Muscle layer of colon (tissue), 2 donors: ENCODE results near the gene MYPN.
"Not testable (repeated sequence)": the region's sequence is repeated elsewhere in the genome, so short reads cannot be mapped to it uniquely, and the experiment has no call there.

Experiments used
- H3K27ac ChIP-seq: one replicate; pipeline ENCODE4 v1.7.0; 2013; ENCODE audit warnings: low read depth, mild to moderate bottlenecking, low read length, moderate library complexity
- H3K27me3 ChIP-seq, 2 donors: one replicate each; pipeline ENCODE4 v1.7.0; 2013; ENCODE audit warnings: low read length in 2 of 2, mild to moderate bottlenecking in 2 of 2; ENCODE audit not compliant: insufficient read depth in 2 of 2, control insufficient read depth in 1 of 2
- H3K36me3 ChIP-seq: one replicate; pipeline ENCODE4 v1.7.0; 2013; ENCODE audit warnings: mild to moderate bottlenecking, low read length; ENCODE audit not compliant: insufficient read depth
- H3K4me1 ChIP-seq: one replicate; pipeline ENCODE4 v1.7.0; 2013; ENCODE audit warnings: mild to moderate bottlenecking, low read length; ENCODE audit not compliant: insufficient read depth
- H3K4me3 ChIP-seq, 2 donors: one replicate each; pipeline ENCODE4 v1.7.0; 2013; ENCODE audit warnings: low read length in 2 of 2, low read depth in 1 of 2, mild to moderate bottlenecking in 1 of 2, moderate library complexity in 1 of 2
- H3K9ac ChIP-seq: one replicate; pipeline ENCODE4 v1.7.0; 2013; ENCODE audit warnings: low read length
- H3K9me3 ChIP-seq: one replicate; pipeline ENCODE4 v1.7.0; 2013; ENCODE audit warnings: mild to moderate bottlenecking, low read length
- donor health status: abdominal sarcoma.
- donor health status: Adenocarcinoma of cecum.

MYPN gene

GRCh38 chr10:68155615-68156210 lies 46.4 kb downstream of the MYPN start:
- H3K27me3 ChIP-seq = no peaks in the 10 kb centered on the region
- H3K9ac ChIP-seq = no peak overlapping the region
- no peak overlapping the region for H3K4me3 ChIP-seq
- peaks cover 13% of the 10 kb centered on the region for H3K4me1 ChIP-seq
- no peaks in the 10 kb centered on the region for H3K36me3 ChIP-seq
- no peaks in the 10 kb centered on the region for H3K9me3 ChIP-seq
- no peak overlapping the region for H3K27ac ChIP-seq

GRCh38 chr10:68156373-68157185 lies 47.3 kb downstream of the MYPN start:
- no peaks in the 10 kb centered on the region for H3K36me3 ChIP-seq
- no peak overlapping the region for H3K27ac ChIP-seq
- H3K4me1 ChIP-seq = peaks cover 13% of the 10 kb centered on the region
- no peak overlapping the region for H3K4me3 ChIP-seq
- H3K27me3 ChIP-seq = no peaks in the 10 kb centered on the region
- no peak overlapping the region for H3K9ac ChIP-seq
- H3K9me3 ChIP-seq = no peaks in the 10 kb centered on the region

GRCh38 chr10:68157522-68157921 lies 48.2 kb downstream of the MYPN start:
- not testable (repeated sequence) for H3K36me3 ChIP-seq, H3K9ac ChIP-seq, H3K27ac ChIP-seq, H3K4me3 ChIP-seq, H3K27me3 ChIP-seq, H3K9me3 ChIP-seq
- peaks cover 13% of the 10 kb centered on the region for H3K4me1 ChIP-seq

GRCh38 chr10:68158031-68158430 lies 48.7 kb downstream of the MYPN start:
- H3K4me1 ChIP-seq = peaks cover 13% of the 10 kb centered on the region
- no peak overlapping the region for H3K9ac ChIP-seq
- H3K27me3 ChIP-seq = no peaks in the 10 kb centered on the region
- H3K27ac ChIP-seq = no peak overlapping the region
- H3K36me3 ChIP-seq = no peaks in the 10 kb centered on the region
- H3K4me3 ChIP-seq = no peak overlapping the region
- no peaks in the 10 kb centered on the region for H3K9me3 ChIP-seq

- H3K9ac ChIP-seq = no peak overlapping the region
- no peaks in the 10 kb centered on the region for H3K36me3 ChIP-seq
- no peaks in the 10 kb centered on the region for H3K4me1 ChIP-seq
- H3K9me3 ChIP-seq = no peaks in the 10 kb centered on the region
- H3K27me3 ChIP-seq = no peaks in the 10 kb centered on the region
- no peak overlapping the region for H3K4me3 ChIP-seq
- H3K27ac ChIP-seq = no peak overlapping the region
Observed at GRCh38 chr10:68163735-68164134, 54.4 kb downstream of the MYPN start.

GRCh38 chr10:68165643-68166042 lies 56.4 kb downstream of the MYPN start:
- H3K27ac ChIP-seq = no peak overlapping the region
- H3K9ac ChIP-seq = no peak overlapping the region
- H3K4me3 ChIP-seq = no peak overlapping the region
- no peaks in the 10 kb centered on the region for H3K36me3 ChIP-seq
- H3K4me1 ChIP-seq = no peaks in the 10 kb centered on the region
- H3K27me3 ChIP-seq = no peaks in the 10 kb centered on the region
- no peaks in the 10 kb centered on the region for H3K9me3 ChIP-seq

- Histone ChIP-seq H3K36me3 (no peaks in the 10 kb centered on the region), H3K9ac (no peak overlapping the region), H3K27me3 (no peaks in the 10 kb centered on the region), H3K4me3 (no peak overlapping the region), H3K4me1 (no peaks in the 10 kb centered on the region), H3K9me3 (no peaks in the 10 kb centered on the region), H3K27ac (no peak overlapping the region)
Observed at GRCh38 chr10:68166871-68167585, 57.7 kb downstream of the MYPN start.

- no peak overlapping the region for H3K27ac ChIP-seq
- no peak overlapping the region for H3K9ac ChIP-seq
- no peaks in the 10 kb centered on the region for H3K4me1 ChIP-seq
- H3K36me3 ChIP-seq = no peaks in the 10 kb centered on the region
- H3K4me3 ChIP-seq = no peak overlapping the region
- no peaks in the 10 kb centered on the region for H3K9me3 ChIP-seq
- H3K27me3 ChIP-seq = no peaks in the 10 kb centered on the region
Observed at GRCh38 chr10:68167586-68168189, 58.4 kb downstream of the MYPN start.

GRCh38 chr10:68171539-68172080 lies 62.3 kb downstream of the MYPN start:
- H3K4me1 ChIP-seq = no peaks in the 10 kb centered on the region
- no peak overlapping the region for H3K4me3 ChIP-seq
- H3K27me3 ChIP-seq = no peaks in the 10 kb centered on the region
- H3K9me3 ChIP-seq = no peaks in the 10 kb centered on the region
- H3K27ac ChIP-seq = no peak overlapping the region
- H3K36me3 ChIP-seq = no peaks in the 10 kb centered on the region
- H3K9ac ChIP-seq = no peak overlapping the region

- H3K9ac ChIP-seq = no peak overlapping the region
- H3K36me3 ChIP-seq = no peaks in the 10 kb centered on the region
- H3K27ac ChIP-seq = no peak overlapping the region
- H3K4me3 ChIP-seq = no peak overlapping the region
- H3K4me1 ChIP-seq = no peaks in the 10 kb centered on the region
- no peaks in the 10 kb centered on the region for H3K27me3 ChIP-seq
- no peaks in the 10 kb centered on the region for H3K9me3 ChIP-seq
Observed at GRCh38 chr10:68172324-68172723, 63.0 kb downstream of the MYPN start.

- H3K27me3 ChIP-seq = no peaks in the 10 kb centered on the region
Observed at GRCh38 chr10:68175949-68176348, 66.7 kb downstream of the MYPN start.

More at GRCh38 chr10:68175949-68176348, 66.7 kb downstream of the MYPN start:
- Histone ChIP-seq H3K4me3 (no peak overlapping the region), H3K9me3 (no peaks in the 10 kb centered on the region), H3K27ac (no peak overlapping the region), H3K36me3 (no peaks in the 10 kb centered on the region), H3K4me1 (no peaks in the 10 kb centered on the region), H3K9ac (no peak overlapping the region)
